DMS53 treated with DMSO at 0.1 percent for 48 hours (cell line): ENCODE data around the gene BROX.
"Not testable (repeated sequence)": the region's sequence is repeated elsewhere in the genome, so short reads cannot be mapped to it uniquely, and the experiment has no call there.

Experiments used
- DNase-seq: peaks from one replicate; lab custom pipeline; 2025; ENCODE audit not compliant: unreplicated experiment; lab: John Stamatoyannopoulos, UW

BROX gene

GRCh38 chr1:222712253-222713090, at the start of gene BROX, which contains the start of gene AIDA:
BROX (plus strand) TSS chr1:222712564; CDS start chr1:222715700, 3,136 bp downstream.
AIDA (minus strand) TSS chr1:222712491; CDS start chr1:222712317, 174 bp downstream.
- DNase-seq: peak; percentile 89

- no peak for DNase-seq
Measured at GRCh38 chr1:222663431-222663934, 48.9 kb upstream of the BROX start.

GRCh38 chr1:222665964-222666363, 46.4 kb upstream of the BROX start:
- no peak for DNase-seq

- not testable (repeated sequence) for DNase-seq
Measured at GRCh38 chr1:222668184-222668583, 44.2 kb upstream of the BROX start.

GRCh38 chr1:222669107-222669506, 43.3 kb upstream of the BROX start:
- not testable (repeated sequence) for DNase-seq

- DNase-seq: no peak
Measured at GRCh38 chr1:222670110-222670509, 42.3 kb upstream of the BROX start.

GRCh38 chr1:222680080-222680479, 32.3 kb upstream of the BROX start:
- no peak for DNase-seq

GRCh38 chr1:222691016-222691415, 21.3 kb upstream of the BROX start:
- no peak for DNase-seq

- DNase-seq: no peak
Measured at GRCh38 chr1:222694927-222695326, 17.4 kb upstream of the BROX start.

- no peak for DNase-seq
Measured at GRCh38 chr1:222696741-222697140, 15.6 kb upstream of the BROX start.

- DNase-seq: no peak
Measured at GRCh38 chr1:222697203-222697602, 15.2 kb upstream of the BROX start.

- no peak for DNase-seq
Measured at GRCh38 chr1:222697826-222698225, 14.5 kb upstream of the BROX start.

- DNase-seq: no peak
Measured at GRCh38 chr1:222702210-222702609, 10.2 kb upstream of the BROX start.

- no peak for DNase-seq
Measured at GRCh38 chr1:222704260-222704659, 8.1 kb upstream of the BROX start.

- DNase-seq: no peak
Measured at GRCh38 chr1:222706815-222707214, 5.5 kb upstream of the BROX start.

- no peak for DNase-seq
Measured at GRCh38 chr1:222709700-222710153, 2.6 kb upstream of the BROX start.

- DNase-seq: peak; percentile 31
Measured at GRCh38 chr1:222711319-222712252, 778 bp upstream of the BROX start.

- DNase-seq: peak; percentile 93
Measured at GRCh38 chr1:222713091-222713961, 962 bp downstream of the BROX start.

- DNase-seq: no peak
Measured at GRCh38 chr1:222716393-222716792, 4.0 kb downstream of the BROX start.

GRCh38 chr1:222728746-222729145, 16.4 kb downstream of the BROX start:
- no peak for DNase-seq
